Measurements from ENCODE around the gene ARHGDIB. TPM values are rescaled to one million over a fixed set of nuclear protein-coding genes. Genes with fewer than 3 reads are reported as not detected.

ARHGDIB gene
- total RNA-seq, 1 donor from 2014 or later, result 50.6 TPM

- intact Hi-C loops (cut with micrococcal nuclease), result loop anchor here (10.0 kb wide), 1 partner anchor 49 kb away; no protein-coding TSS in a partner anchor
Observed at GRCh38 chr12:14906114-14906513, 55.3 kb downstream of the ARHGDIB start.

GRCh38 chr12:14905269-14906004 is 56.0 kb downstream of the ARHGDIB start:
- no peak for TF ChIP-seq CTCF (IDR thresholded peaks at IDR 0.05; ENCODE audit: borderline replicate concordance)
- Histone ChIP-seq H3K4me3 (peak overlapping the region; percentile 26), H3K27ac (replicated peaks) (peak overlapping the region; percentile 83), H3K27me3 (ENCODE audit: low read depth) (no peaks in the 10 kb centered on the region), H3K4me1 (peaks cover 57% of the 10 kb centered on the region), H3K9me3 (replicated peaks) (no peaks in the 10 kb centered on the region), H3K36me3 (no peaks in the 10 kb centered on the region)
- DNase-seq, result peak; percentile 44
- intact Hi-C loops (cut with micrococcal nuclease), result loop anchor here (10.0 kb wide), 1 partner anchor 49 kb away; no protein-coding TSS in a partner anchor

More at GRCh38 chr12:14906114-14906513, 55.3 kb downstream of the ARHGDIB start:
- TF ChIP-seq CTCF (IDR thresholded peaks at IDR 0.05; ENCODE audit: borderline replicate concordance), result no peak
- Histone ChIP-seq H3K4me1 (peaks cover 51% of the 10 kb centered on the region), H3K27me3 (ENCODE audit: low read depth) (no peaks in the 10 kb centered on the region), H3K36me3 (no peaks in the 10 kb centered on the region), H3K4me3 (no peak overlapping the region), H3K27ac (replicated peaks) (peak overlapping the region; percentile 83), H3K9me3 (replicated peaks) (no peaks in the 10 kb centered on the region)
- DNase-seq, result no peak

- DNase-seq, result no peak
- no peak for TF ChIP-seq CTCF (IDR thresholded peaks at IDR 0.05; ENCODE audit: borderline replicate concordance)
- Histone ChIP-seq H3K4me1 (peaks cover 60% of the 10 kb centered on the region), H3K27me3 (ENCODE audit: low read depth) (no peaks in the 10 kb centered on the region), H3K9me3 (replicated peaks) (no peaks in the 10 kb centered on the region), H3K4me3 (peak overlapping the region; percentile 26), H3K27ac (replicated peaks) (peak overlapping the region; percentile 83), H3K36me3 (no peaks in the 10 kb centered on the region)
- intact Hi-C loops (cut with micrococcal nuclease), result loop anchor here (10.0 kb wide), 1 partner anchor 50 kb away; no protein-coding TSS in a partner anchor
Observed at GRCh38 chr12:14904854-14905253, 56.5 kb downstream of the ARHGDIB start.

GRCh38 chr12:14903386-14904098 is 57.9 kb downstream of the ARHGDIB start:
- DNase-seq, result no peak
- Histone ChIP-seq H3K36me3 (no peaks in the 10 kb centered on the region), H3K9me3 (replicated peaks) (no peaks in the 10 kb centered on the region), H3K4me3 (no peak overlapping the region), H3K27ac (replicated peaks) (peak overlapping the region; percentile 83), H3K27me3 (ENCODE audit: low read depth) (no peaks in the 10 kb centered on the region), H3K4me1 (peaks cover 60% of the 10 kb centered on the region)
- TF ChIP-seq CTCF (IDR thresholded peaks at IDR 0.05; ENCODE audit: borderline replicate concordance), result no peak
- intact Hi-C loops (cut with micrococcal nuclease), result loop anchor here (10.0 kb wide), 1 partner anchor 51 kb away; no protein-coding TSS in a partner anchor

GRCh38 chr12:14902465-14902864 is 58.9 kb downstream of the ARHGDIB start:
- Histone ChIP-seq H3K27me3 (ENCODE audit: low read depth) (no peaks in the 10 kb centered on the region), H3K9me3 (replicated peaks) (no peaks in the 10 kb centered on the region), H3K27ac (replicated peaks) (peak overlapping the region; percentile 83), H3K36me3 (no peaks in the 10 kb centered on the region), H3K4me1 (peaks cover 62% of the 10 kb centered on the region), H3K4me3 (no peak overlapping the region)
- intact Hi-C loops (cut with micrococcal nuclease), result loop anchor here (10.0 kb wide), 1 partner anchor 52 kb away; no protein-coding TSS in a partner anchor
- no peak for TF ChIP-seq CTCF (IDR thresholded peaks at IDR 0.05; ENCODE audit: borderline replicate concordance)
- DNase-seq, result no peak
